ENCODE data around the gene NDUFA11. TPM values are rescaled to one million over a fixed set of nuclear protein-coding genes. Genes with fewer than 3 reads are reported as not detected.

Gene NDUFA11
- total RNA-seq, 2 experiments from 2014 or later: 214 to 217 TPM

- no peaks in the 10 kb centered on the region for H3K27me3 Mint-ChIP-seq
- H3K4me3 Mint-ChIP-seq: no peak overlapping the region
- DNase-seq (no peak), ATAC-seq (no peak)
- peaks cover 6% of the 10 kb centered on the region for H3K36me3 Mint-ChIP-seq
- CTCF ChIA-PET: interaction anchor here (1.1 kb wide), 1 partner anchor 27 kb away, joined by 3 read pairs; no protein-coding TSS in a partner anchor
- H3K9me3 Mint-ChIP-seq (ENCODE audit: low read depth): no peaks in the 10 kb centered on the region
- peaks cover 2% of the 10 kb centered on the region for H3K4me1 Mint-ChIP-seq
- no peak overlapping the region for H3K27ac Mint-ChIP-seq
Observed at GRCh38 chr19:5940260-5941208, 36.9 kb upstream of the NDUFA11 start.

GRCh38 chr19:5937550-5937949, 34.0 kb upstream of the NDUFA11 start:
- DNase-seq (no peak), ATAC-seq (no peak)
- Mint-ChIP-seq H3K4me1 (no peaks in the 10 kb centered on the region), H3K4me3 (no peak overlapping the region), H3K36me3 (peaks cover 6% of the 10 kb centered on the region), H3K27me3 (no peaks in the 10 kb centered on the region), H3K27ac (no peak overlapping the region), H3K9me3 (ENCODE audit: low read depth) (no peaks in the 10 kb centered on the region)
- CTCF ChIA-PET: interaction anchor here (0.7 to 2.2 kb wide), 4 partner anchors 30 to 134 kb away, joined by 3 to 6 read pairs (median 3); no protein-coding TSS in a partner anchor

GRCh38 chr19:5936292-5936592, 32.7 kb upstream of the NDUFA11 start:
- CTCF ChIA-PET: interaction anchor here (0.7 to 1.5 kb wide), 2 partner anchors 15 to 32 kb away, joined by 3 to 4 read pairs; no protein-coding TSS in a partner anchor
- DNase-seq (no peak), ATAC-seq (no peak)
- H3K27ac Mint-ChIP-seq: no peak overlapping the region
- no peak overlapping the region for H3K4me3 Mint-ChIP-seq
- no peaks in the 10 kb centered on the region for H3K4me1 Mint-ChIP-seq
- H3K36me3 Mint-ChIP-seq: peaks cover 7% of the 10 kb centered on the region
- H3K27me3 Mint-ChIP-seq: no peaks in the 10 kb centered on the region
- H3K9me3 Mint-ChIP-seq (ENCODE audit: low read depth): no peaks in the 10 kb centered on the region

- Mint-ChIP-seq H3K4me1 (no peaks in the 10 kb centered on the region), H3K36me3 (peaks cover 9% of the 10 kb centered on the region), H3K4me3 (no peak overlapping the region), H3K27ac (no peak overlapping the region), H3K27me3 (no peaks in the 10 kb centered on the region), H3K9me3 (ENCODE audit: low read depth) (no peaks in the 10 kb centered on the region)
- ATAC-seq (no peak), DNase-seq (no peak)
- CTCF ChIA-PET: interaction anchor here (0.7 to 1.5 kb wide), 2 partner anchors 15 to 32 kb away, joined by 3 to 4 read pairs; no protein-coding TSS in a partner anchor
Observed at GRCh38 chr19:5935473-5936291, 32.1 kb upstream of the NDUFA11 start.

- H3K36me3 Mint-ChIP-seq: peaks cover 14% of the 10 kb centered on the region
- no peaks in the 10 kb centered on the region for H3K27me3 Mint-ChIP-seq
- CTCF ChIA-PET: interaction anchor here (1.5 kb wide), 1 partner anchor 16 kb away, joined by 4 read pairs; no protein-coding TSS in a partner anchor
- H3K4me1 Mint-ChIP-seq: no peaks in the 10 kb centered on the region
- H3K27ac Mint-ChIP-seq: no peak overlapping the region
- DNase-seq (no peak), ATAC-seq (no peak)
- H3K4me3 Mint-ChIP-seq: no peak overlapping the region
- no peaks in the 10 kb centered on the region for H3K9me3 Mint-ChIP-seq (ENCODE audit: low read depth)
Observed at GRCh38 chr19:5934774-5935472, 31.3 kb upstream of the NDUFA11 start.

- CTCF ChIA-PET: no interaction called here
- H3K36me3 Mint-ChIP-seq: peaks cover 15% of the 10 kb centered on the region
Observed at GRCh38 chr19:5934069-5934401, 30.4 kb upstream of the NDUFA11 start.

GRCh38 chr19:5933391-5934068, 29.9 kb upstream of the NDUFA11 start:
- Mint-ChIP-seq H3K9me3 (ENCODE audit: low read depth) (no peaks in the 10 kb centered on the region), H3K4me3 (no peak overlapping the region), H3K27me3 (no peaks in the 10 kb centered on the region), H3K4me1 (no peaks in the 10 kb centered on the region), H3K36me3 (peaks cover 17% of the 10 kb centered on the region), H3K27ac (no peak overlapping the region)
- DNase-seq (no peak), ATAC-seq (no peak)
- CTCF ChIA-PET: no interaction called here

More at GRCh38 chr19:5934069-5934401, 30.4 kb upstream of the NDUFA11 start:
- Mint-ChIP-seq H3K4me3 (no peak overlapping the region), H3K27ac (no peak overlapping the region), H3K4me1 (no peaks in the 10 kb centered on the region), H3K27me3 (no peaks in the 10 kb centered on the region), H3K9me3 (ENCODE audit: low read depth) (no peaks in the 10 kb centered on the region)
- no peak for ATAC-seq
- no peak for DNase-seq

GRCh38 chr19:5932609-5933262, 29.1 kb upstream of the NDUFA11 start:
- no peaks in the 10 kb centered on the region for H3K4me1 Mint-ChIP-seq
- ATAC-seq (no peak), DNase-seq (no peak)
- no peak overlapping the region for H3K27ac Mint-ChIP-seq
- no peaks in the 10 kb centered on the region for H3K9me3 Mint-ChIP-seq (ENCODE audit: low read depth)
- no peaks in the 10 kb centered on the region for H3K27me3 Mint-ChIP-seq
- peaks cover 25% of the 10 kb centered on the region for H3K36me3 Mint-ChIP-seq
- CTCF ChIA-PET: no interaction called here
- H3K4me3 Mint-ChIP-seq: no peak overlapping the region

- Mint-ChIP-seq H3K36me3 (peaks cover 24% of the 10 kb centered on the region), H3K27ac (no peak overlapping the region), H3K27me3 (no peaks in the 10 kb centered on the region), H3K4me3 (no peak overlapping the region), H3K9me3 (ENCODE audit: low read depth) (no peaks in the 10 kb centered on the region), H3K4me1 (no peaks in the 10 kb centered on the region)
- no peak for DNase-seq
- CTCF ChIA-PET: no interaction called here
- no peak for ATAC-seq
Observed at GRCh38 chr19:5932146-5932545, 28.6 kb upstream of the NDUFA11 start.

- CTCF ChIA-PET: interaction anchor here (1.0 to 2.1 kb wide), 2 partner anchors 37 to 127 kb away, joined by 4 read pairs; no protein-coding TSS in a partner anchor
- H3K9me3 Mint-ChIP-seq (ENCODE audit: low read depth): no peaks in the 10 kb centered on the region
- DNase-seq (no peak), ATAC-seq (no peak)
- peaks cover 23% of the 10 kb centered on the region for H3K36me3 Mint-ChIP-seq
- H3K4me1 Mint-ChIP-seq: no peaks in the 10 kb centered on the region
- no peak overlapping the region for H3K27ac Mint-ChIP-seq
- no peak overlapping the region for H3K4me3 Mint-ChIP-seq
- no peaks in the 10 kb centered on the region for H3K27me3 Mint-ChIP-seq
Observed at GRCh38 chr19:5931251-5931650, 27.7 kb upstream of the NDUFA11 start.

- no peaks in the 10 kb centered on the region for H3K9me3 Mint-ChIP-seq (ENCODE audit: low read depth)
- no peak overlapping the region for H3K27ac Mint-ChIP-seq
- DNase-seq: no peak
- CTCF ChIA-PET: interaction anchor here (2.1 kb wide), 1 partner anchor 126 kb away, joined by 4 read pairs; no protein-coding TSS in a partner anchor
- H3K4me3 Mint-ChIP-seq: no peak overlapping the region
- H3K36me3 Mint-ChIP-seq: peaks cover 25% of the 10 kb centered on the region
- H3K27me3 Mint-ChIP-seq: no peaks in the 10 kb centered on the region
- H3K4me1 Mint-ChIP-seq: no peaks in the 10 kb centered on the region
- no peak for ATAC-seq
Observed at GRCh38 chr19:5929625-5930024, 26.0 kb upstream of the NDUFA11 start.

GRCh38 chr19:5929179-5929578, 25.6 kb upstream of the NDUFA11 start:
- no peak overlapping the region for H3K27ac Mint-ChIP-seq
- no peaks in the 10 kb centered on the region for H3K4me1 Mint-ChIP-seq
- no peaks in the 10 kb centered on the region for H3K27me3 Mint-ChIP-seq
- DNase-seq (no peak), ATAC-seq (no peak)
- no peak overlapping the region for H3K4me3 Mint-ChIP-seq
- CTCF ChIA-PET: interaction anchor here (2.1 kb wide), 1 partner anchor 125 kb away, joined by 4 read pairs; no protein-coding TSS in a partner anchor
- no peaks in the 10 kb centered on the region for H3K9me3 Mint-ChIP-seq (ENCODE audit: low read depth)
- H3K36me3 Mint-ChIP-seq: peaks cover 26% of the 10 kb centered on the region
